ENCODE results near the gene DHX34. TPM values are rescaled to one million over a fixed set of nuclear protein-coding genes. Genes with fewer than 3 reads are reported as not detected.

DHX34 gene
- total and polyA plus RNA-seq, 4 donors, result 3.1 to 11.6 (median 6.1) TPM

DNA sequence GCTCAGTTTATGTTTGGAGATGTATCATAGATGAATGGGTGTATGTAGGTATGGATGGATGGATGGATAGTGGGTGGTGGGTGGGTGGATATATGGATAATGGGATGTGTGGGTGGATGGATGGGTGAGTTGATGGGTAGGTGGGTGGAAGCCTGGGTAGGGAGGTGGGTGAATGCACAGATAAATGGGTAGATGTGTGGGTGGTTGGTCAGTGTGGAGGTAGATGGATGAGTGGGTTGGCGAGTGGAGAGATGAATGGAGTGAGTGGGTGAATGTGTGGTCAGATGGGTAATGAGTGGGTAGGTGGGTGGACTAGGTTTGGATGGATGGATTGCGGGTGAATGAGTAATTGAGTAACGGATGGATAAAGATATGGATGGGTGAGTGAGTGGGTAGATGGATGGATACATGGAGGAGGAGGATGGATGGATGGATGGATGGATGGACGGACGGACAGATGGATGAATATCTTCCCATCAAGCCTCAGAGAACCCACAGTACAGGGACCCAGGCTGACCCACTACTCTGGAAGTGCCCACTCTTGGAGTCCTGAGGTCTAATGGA is 56.8 kb downstream of the DHX34 start (continued):
- TF ChIP-seq, protein P1, sequence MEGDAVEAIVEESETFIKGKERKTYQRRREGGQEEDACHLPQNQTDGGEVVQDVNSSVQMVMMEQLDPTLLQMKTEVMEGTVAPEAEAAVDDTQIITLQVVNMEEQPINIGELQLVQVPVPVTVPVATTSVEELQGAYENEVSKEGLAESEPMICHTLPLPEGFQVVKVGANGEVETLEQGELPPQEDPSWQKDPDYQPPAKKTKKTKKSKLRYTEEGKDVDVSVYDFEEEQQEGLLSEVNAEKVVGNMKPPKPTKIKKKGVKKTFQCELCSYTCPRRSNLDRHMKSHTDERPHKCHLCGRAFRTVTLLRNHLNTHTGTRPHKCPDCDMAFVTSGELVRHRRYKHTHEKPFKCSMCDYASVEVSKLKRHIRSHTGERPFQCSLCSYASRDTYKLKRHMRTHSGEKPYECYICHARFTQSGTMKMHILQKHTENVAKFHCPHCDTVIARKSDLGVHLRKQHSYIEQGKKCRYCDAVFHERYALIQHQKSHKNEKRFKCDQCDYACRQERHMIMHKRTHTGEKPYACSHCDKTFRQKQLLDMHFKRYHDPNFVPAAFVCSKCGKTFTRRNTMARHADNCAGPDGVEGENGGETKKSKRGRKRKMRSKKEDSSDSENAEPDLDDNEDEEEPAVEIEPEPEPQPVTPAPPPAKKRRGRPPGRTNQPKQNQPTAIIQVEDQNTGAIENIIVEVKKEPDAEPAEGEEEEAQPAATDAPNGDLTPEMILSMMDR (IDR thresholded peaks at IDR 0.05; ENCODE audit: low read depth, low read length, missing input control), result no peak
- TF ChIP-seq HNF4A (conservative IDR thresholded peaks at IDR 0.05), result no peak

DNA sequence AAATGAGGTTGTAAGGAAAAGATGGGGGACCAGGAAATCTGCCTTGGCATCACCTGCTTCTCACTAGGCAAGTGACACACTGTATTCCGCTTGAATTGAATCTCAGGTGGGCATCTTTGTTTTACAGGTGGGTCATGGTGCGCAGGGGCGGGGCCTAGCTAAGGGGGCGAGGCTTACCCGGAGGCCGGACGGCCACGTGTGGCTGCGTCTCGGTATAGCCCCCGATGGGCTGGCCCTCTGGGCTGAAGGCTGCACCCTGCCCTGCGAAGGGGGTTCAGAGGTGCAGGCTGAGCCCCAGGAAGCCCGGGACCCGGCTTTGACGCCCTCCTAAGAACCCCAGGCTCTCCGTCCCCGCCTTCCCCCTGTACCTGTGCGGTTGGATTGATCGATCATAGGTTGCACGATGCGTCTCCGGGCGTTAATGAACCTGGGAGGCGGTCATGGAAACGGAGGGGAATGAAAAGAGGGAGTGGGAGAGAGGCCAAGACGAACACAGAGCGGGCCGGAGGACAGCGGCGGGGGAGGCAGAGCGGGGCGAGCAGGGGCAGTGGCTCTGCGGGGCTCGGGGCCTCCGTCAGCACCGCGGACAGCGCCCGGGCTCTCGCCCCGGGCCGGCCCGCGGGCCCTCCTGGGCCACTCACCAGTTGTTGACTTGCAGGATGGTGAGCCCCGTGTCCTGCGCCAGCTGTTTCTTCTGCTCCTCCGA is 57.7 kb downstream of the DHX34 start:
- DNase-seq (ENCODE audit: low spot score), result no peak
- Histone ChIP-seq H3K9ac (ENCODE audit: low read depth in 1 of 2, low read length in 2 of 2) (no peak overlapping the region), H3K27ac (ENCODE audit: low read depth in 1 of 2, low read length in 2 of 2) (no peak overlapping the region), H3K27me3 (ENCODE audit: control insufficient read depth in 4 of 4, insufficient read depth in 4 of 4, low read length in 3 of 4) (peaks cover 0 to 7% (median 2%) of the 10 kb centered on the region in 4 donors), H3K4me1 (ENCODE audit: control insufficient read depth in 4 of 4, insufficient read depth in 4 of 4, low read length in 3 of 4) (no peaks in the 10 kb centered on the region), H3K9me3 (ENCODE audit: control insufficient read depth in 4 of 4, low read length in 3 of 4) (no peaks in the 10 kb centered on the region), H3K36me3 (ENCODE audit: control insufficient read depth in 4 of 4, insufficient read depth in 3 of 4, low read depth in 1 of 4, low read length in 3 of 4) (no peaks in the 10 kb centered on the region), H3K4me3 (ENCODE audit: low read depth in 1 of 3, low read length in 3 of 3) (no peak overlapping the region)
- WGBS, result 18% methylated on average over 47 of the region's 47 CpGs
- TF ChIP-seq, protein P2, sequence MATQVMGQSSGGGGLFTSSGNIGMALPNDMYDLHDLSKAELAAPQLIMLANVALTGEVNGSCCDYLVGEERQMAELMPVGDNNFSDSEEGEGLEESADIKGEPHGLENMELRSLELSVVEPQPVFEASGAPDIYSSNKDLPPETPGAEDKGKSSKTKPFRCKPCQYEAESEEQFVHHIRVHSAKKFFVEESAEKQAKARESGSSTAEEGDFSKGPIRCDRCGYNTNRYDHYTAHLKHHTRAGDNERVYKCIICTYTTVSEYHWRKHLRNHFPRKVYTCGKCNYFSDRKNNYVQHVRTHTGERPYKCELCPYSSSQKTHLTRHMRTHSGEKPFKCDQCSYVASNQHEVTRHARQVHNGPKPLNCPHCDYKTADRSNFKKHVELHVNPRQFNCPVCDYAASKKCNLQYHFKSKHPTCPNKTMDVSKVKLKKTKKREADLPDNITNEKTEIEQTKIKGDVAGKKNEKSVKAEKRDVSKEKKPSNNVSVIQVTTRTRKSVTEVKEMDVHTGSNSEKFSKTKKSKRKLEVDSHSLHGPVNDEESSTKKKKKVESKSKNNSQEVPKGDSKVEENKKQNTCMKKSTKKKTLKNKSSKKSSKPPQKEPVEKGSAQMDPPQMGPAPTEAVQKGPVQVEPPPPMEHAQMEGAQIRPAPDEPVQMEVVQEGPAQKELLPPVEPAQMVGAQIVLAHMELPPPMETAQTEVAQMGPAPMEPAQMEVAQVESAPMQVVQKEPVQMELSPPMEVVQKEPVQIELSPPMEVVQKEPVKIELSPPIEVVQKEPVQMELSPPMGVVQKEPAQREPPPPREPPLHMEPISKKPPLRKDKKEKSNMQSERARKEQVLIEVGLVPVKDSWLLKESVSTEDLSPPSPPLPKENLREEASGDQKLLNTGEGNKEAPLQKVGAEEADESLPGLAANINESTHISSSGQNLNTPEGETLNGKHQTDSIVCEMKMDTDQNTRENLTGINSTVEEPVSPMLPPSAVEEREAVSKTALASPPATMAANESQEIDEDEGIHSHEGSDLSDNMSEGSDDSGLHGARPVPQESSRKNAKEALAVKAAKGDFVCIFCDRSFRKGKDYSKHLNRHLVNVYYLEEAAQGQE (IDR thresholded peaks at IDR 0.05), result peak; percentile 96
- TF ChIP-seq HNF4G (IDR thresholded peaks at IDR 0.05), result no peak

DNA sequence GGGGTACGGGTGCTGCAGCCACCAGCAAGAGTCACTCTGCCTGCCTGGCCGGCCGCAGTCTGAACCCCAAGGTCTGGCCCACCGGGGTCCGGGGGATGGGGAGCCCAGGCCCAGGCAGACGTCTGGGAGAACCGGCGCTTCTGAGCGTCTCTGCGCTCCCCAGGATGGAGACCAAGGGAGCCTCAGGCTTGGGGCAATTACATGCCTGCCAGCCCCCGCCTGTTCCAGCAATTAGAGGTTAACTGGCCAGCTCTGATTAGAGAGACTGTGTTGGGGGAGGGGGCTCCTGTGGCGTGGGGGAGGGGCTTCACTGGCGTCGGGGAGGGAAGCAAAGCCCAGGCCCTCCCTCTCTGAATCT is 58.3 kb downstream of the DHX34 start:
- Histone ChIP-seq H3K4me3 (ENCODE audit: low read depth in 1 of 3, low read length in 3 of 3) (no peak overlapping the region), H3K9me3 (ENCODE audit: control insufficient read depth in 4 of 4, low read length in 3 of 4) (no peaks in the 10 kb centered on the region), H3K4me1 (ENCODE audit: control insufficient read depth in 4 of 4, insufficient read depth in 4 of 4, low read length in 3 of 4) (no peaks in the 10 kb centered on the region), H3K27ac (ENCODE audit: low read depth in 1 of 2, low read length in 2 of 2) (no peak overlapping the region), H3K36me3 (ENCODE audit: control insufficient read depth in 4 of 4, insufficient read depth in 3 of 4, low read depth in 1 of 4, low read length in 3 of 4) (no peaks in the 10 kb centered on the region), H3K27me3 (ENCODE audit: control insufficient read depth in 4 of 4, insufficient read depth in 4 of 4, low read length in 3 of 4) (peaks cover 0 to 7% (median 2%) of the 10 kb centered on the region in 4 donors), H3K9ac (ENCODE audit: low read depth in 1 of 2, low read length in 2 of 2) (no peak overlapping the region)
- TF ChIP-seq, protein P3, sequence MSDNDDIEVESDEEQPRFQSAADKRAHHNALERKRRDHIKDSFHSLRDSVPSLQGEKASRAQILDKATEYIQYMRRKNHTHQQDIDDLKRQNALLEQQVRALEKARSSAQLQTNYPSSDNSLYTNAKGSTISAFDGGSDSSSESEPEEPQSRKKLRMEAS (IDR thresholded peaks at IDR 0.05), result no peak
- TF ChIP-seq YY1 (IDR thresholded peaks at IDR 0.05), result no peak
- TF ChIP-seq JUND (IDR thresholded peaks at IDR 0.05), result no peak
- TF ChIP-seq GABPA (IDR thresholded peaks at IDR 0.05 in 1 of 2, conservative IDR thresholded peaks at IDR 0.05 in 1 of 2), result no peak
- no peak for TF ChIP-seq EGR1 (IDR thresholded peaks at IDR 0.05; ENCODE audit: low read depth in 2 of 2)
- TF ChIP-seq, protein P2 (IDR thresholded peaks at IDR 0.05), result no peak
- TF ChIP-seq SP1 (IDR thresholded peaks at IDR 0.05), result no peak
- TF ChIP-seq, protein P1 (IDR thresholded peaks at IDR 0.05; ENCODE audit: low read depth, low read length, missing input control), result no peak
- no peak for TF ChIP-seq HNF4G (IDR thresholded peaks at IDR 0.05)
- DNase-seq (ENCODE audit: low spot score), result no peak
- WGBS, result 25% methylated on average over 14 of the region's 14 CpGs
